ENCODE data around the gene ODF2L.

- no peak for TF ChIP-seq POLR2A (IDR thresholded peaks at IDR 0.05)
- no peak for TF ChIP-seq CTCF (IDR thresholded peaks at IDR 0.05)
- no peak for TF ChIP-seq POLR2AphosphoS5 (IDR thresholded peaks at IDR 0.05; ENCODE audit: insufficient read depth in 1 of 2, low read depth in 1 of 2)
These were observed 8.1 kb downstream of the ODF2L start for GRCh38 chr1:86387916-86388627.
